HepG2 (cell line): ENCODE measurements around the gene KIF3A. TPM values are rescaled to one million over a fixed set of nuclear protein-coding genes. Genes with fewer than 3 reads are reported as not detected.

Experiments
- ATAC-seq: fragments of 200-7000 bp; cut with Tn5 transposase; 3 replicates; pipeline ENCODE4 v1.9.1; 2020; ENCODE audit warnings: mild to moderate bottlenecking, moderate library complexity
- BruUV-seq: library from RNA; stranded (reverse); fragments of 400-500 nt; replicated peaks from 2 replicates; lab custom pipeline; 2021; lab: Mats Ljungman, UMichigan
- CTCF ChIA-PET: fragments of 300-600 bp; formaldehyde crosslinking; extraction: SDS; loops from one replicate; lab custom pipeline; 2021; ENCODE audit warnings: low total read pairs, inconsistent platforms, low intra/inter-chr PET ratio; lab: Yijun Ruan, JAX
- POLR2A ChIA-PET: fragments of 350-600 bp; sonication (Branson Sonifier 250); formaldehyde crosslinking; loops from one replicate; lab custom pipeline; 2020; ENCODE audit warnings: antibody characterized with exemption, inconsistent platforms; lab: Yijun Ruan, JAX
- DNase-seq: peaks from one replicate; pipeline ENCODE4 v3.0.0-alpha.2; 2015; ENCODE audit warnings: low spot score
- FAIRE-seq: peaks from 3 replicates; lab custom pipeline; 2011; peaks lifted over from hg19 to GRCh38; lab: Jason Lieb, UNC
- H2AFZ ChIP-seq: one replicate; pipeline ENCODE4 v1.6.1; 2011; ENCODE audit warnings: low read length, inconsistent platforms
- H3K27ac ChIP-seq: fragments of 300-600 bp; 3 replicates; pipeline ENCODE4 v1.8.0; 2011; ENCODE audit warnings: mixed run types, mild to moderate bottlenecking, mixed read lengths, low read length, inconsistent platforms; ENCODE audit not compliant: insufficient read depth; ENCODE audit errors: extremely low read length
- H3K27me3 ChIP-seq, 2 experiments: fragments of 200-600 bp in 1 of 2; 2 replicates in 1 of 2; 3 replicates in 1 of 2; pipeline versions ENCODE4 v1.6.0 to v1.8.0; 2011; ENCODE audit warnings: low read length in 2 of 2, mild to moderate bottlenecking in 2 of 2, moderate library complexity in 2 of 2, inconsistent platforms in 1 of 2; ENCODE audit not compliant: insufficient read depth in 2 of 2, control insufficient read depth in 1 of 2
- H3K36me3 ChIP-seq, 2 experiments: fragments of 200-600 bp in 1 of 2; replicated peaks in 1 of 2; 2 replicates in 1 of 2; 3 replicates in 1 of 2; pipeline versions ENCODE4 v1.5.1 to v1.8.0; 2011; ENCODE audit warnings: low read length in 2 of 2, inconsistent platforms in 1 of 2; ENCODE audit not compliant: insufficient read depth in 2 of 2, control insufficient read depth in 1 of 2
- H3K4me1 ChIP-seq: 2 replicates; pipeline ENCODE4 v1.5.1; 2012; ENCODE audit warnings: low read length, inconsistent platforms; ENCODE audit not compliant: insufficient read depth
- H3K4me2 ChIP-seq: 2 replicates; pipeline ENCODE4 v1.6.0; 2011; ENCODE audit warnings: low read depth, low read length, inconsistent platforms
- H3K4me3 ChIP-seq, 3 experiments: fragments of 200-600 bp in 1 of 3; sonication (generic), shearing (Covaris generic) in 1 of 3; replicated peaks in 1 of 3; 2 replicates each; pipeline ENCODE4 v1.5.1; 2011 to 2016; ENCODE audit warnings: low read length in 3 of 3, inconsistent platforms in 2 of 3, low read depth in 2 of 3, mild to moderate bottlenecking in 2 of 3, control low read depth in 1 of 3, mixed read lengths in 1 of 3; ENCODE audit not compliant: insufficient read depth in 1 of 3
- H3K79me2 ChIP-seq: one replicate; pipeline ENCODE4 v1.6.1; 2011; ENCODE audit warnings: low read length, inconsistent platforms; ENCODE audit not compliant: insufficient read depth
- H3K9ac ChIP-seq: 2 replicates; pipeline ENCODE4 v1.6.0; 2011; ENCODE audit warnings: mild to moderate bottlenecking, low read depth, low read length, inconsistent platforms; ENCODE audit not compliant: insufficient read depth
- H3K9me3 ChIP-seq: 2 replicates; pipeline ENCODE4 v1.5.1; 2012; ENCODE audit warnings: mild to moderate bottlenecking, low read length
- H4K20me1 ChIP-seq: 2 replicates; pipeline ENCODE4 v1.6.0; 2011; ENCODE audit warnings: inconsistent platforms, mild to moderate bottlenecking, low read length, moderate library complexity; ENCODE audit not compliant: insufficient read depth
- ATAD3A ChIP-seq: sonication (generic); formaldehyde crosslinking; IDR thresholded peaks from 2 replicates; pipeline ENCODE4 v1.4.0; 2020; ENCODE audit warnings: missing genetic modification reagents
- CREB3 ChIP-seq: sonication (generic); formaldehyde crosslinking; IDR thresholded peaks from 2 replicates; pipeline ENCODE4 v1.5.0; 2020; ENCODE audit warnings: missing genetic modification reagents
- HOXA5 ChIP-seq: sonication (generic); formaldehyde crosslinking; IDR thresholded peaks from 2 replicates; pipeline ENCODE4 v1.4.0; 2020; ENCODE audit warnings: missing genetic modification reagents
- LRRFIP1 ChIP-seq: sonication (generic); formaldehyde crosslinking; conservative IDR thresholded peaks from 2 replicates; pipeline ENCODE4 v1.4.0; 2020; ENCODE audit warnings: missing genetic modification reagents
- NFKB2 ChIP-seq: sonication (generic); formaldehyde crosslinking; IDR thresholded peaks from 2 replicates; pipeline ENCODE4 v1.4.0; 2020; ENCODE audit warnings: missing genetic modification reagents, borderline replicate concordance
- RXRB ChIP-seq: IDR thresholded peaks from 2 replicates; pipeline ENCODE4 v1.6.1; 2016; ENCODE audit warnings: borderline replicate concordance, missing genetic modification reagents, missing compliant biosample characterization
- SMARCC2 ChIP-seq: fragments of 450-650 bp; IDR thresholded peaks from 2 replicates; pipeline ENCODE4 v1.6.1; 2017; ENCODE audit warnings: antibody characterized with exemption, mild to moderate bottlenecking
- SMC3 ChIP-seq: IDR thresholded peaks from 2 replicates; pipeline ENCODE4 v1.6.1; 2011; ENCODE audit warnings: low read length, improper control_type of control experiment
- SMYD3 ChIP-seq: sonication (generic); formaldehyde crosslinking; IDR thresholded peaks from 2 replicates; pipeline ENCODE4 v1.8.1; 2023; ENCODE audit warnings: mild to moderate bottlenecking, missing genetic modification reagents
- SRSF9 ChIP-seq: fragments of 200-400 bp; formaldehyde crosslinking; IDR thresholded peaks from 2 replicates; pipeline ENCODE4 v1.6.1; 2018; ENCODE audit warnings: borderline replicate concordance, mild to moderate bottlenecking, low read depth, low read length; ENCODE audit not compliant: insufficient read depth, poor library complexity, severe bottlenecking
- ZGPAT ChIP-seq: IDR thresholded peaks from 2 replicates; pipeline ENCODE4 v1.6.1; 2016; ENCODE audit warnings: mild to moderate bottlenecking
- ZNF205 ChIP-seq: IDR thresholded peaks from 2 replicates; pipeline ENCODE4 v1.6.1; 2018; ENCODE audit warnings: missing biosample characterization, missing genetic modification reagents
- ZNF547 ChIP-seq: sonication (generic); formaldehyde crosslinking; IDR thresholded peaks from 2 replicates; pipeline ENCODE4 v1.5.1; 2020; ENCODE audit warnings: mild to moderate bottlenecking, missing genetic modification reagents
- ZNF564 ChIP-seq: sonication (generic); formaldehyde crosslinking; IDR thresholded peaks from 2 replicates; pipeline ENCODE4 v1.8.1; 2023; ENCODE audit warnings: mild to moderate bottlenecking, missing genetic modification reagents
- ZSCAN20 ChIP-seq: sonication (generic); formaldehyde crosslinking; IDR thresholded peaks from 2 replicates; pipeline ENCODE4 v1.4.0; 2020; ENCODE audit warnings: missing genetic modification reagents, mild to moderate bottlenecking, borderline replicate concordance
- WGBS: methylation state at CpG from one replicate; pipeline ENCODE4 v1.1.6; 2017; ENCODE audit warnings: low lambda C conversion rate; 5-methylcytosine and 5-hydroxymethylcytosine counted together
- in situ Hi-C: cut with HindIII; loops from 2 replicates; pipeline ENCODE4 v1.10.0; 2017; ENCODE audit warnings: low pct_unique_long_range_greater_than_20kb; ENCODE audit not compliant: extremely low pct_ligation_motif_present
- intact Hi-C: fragments of 100-400 bp; cut with micrococcal nuclease; formaldehyde crosslinking; loops from one replicate; pipeline ENCODE4 v1.10.0; 2022; ENCODE audit not compliant: unreplicated experiment
- polyA plus RNA-seq, 8 experiments: library from polyadenylated mRNA; depleted of rRNA in 3 of 8; stranded (reverse) in 7 of 8; unstranded in 1 of 8; fragments of >200 nt; fragmentation: Illumina TruSeq in 4 of 8; extraction: Trizol in 4 of 8; gene quantifications; 2 replicates each; pipeline versions ENCODE4 v1.2.1 to v1.2.3, GENCODE V29; 2011 to 2016; ENCODE audit warnings: low read depth in 4 of 8, missing spikeins in 1 of 8, mixed read lengths in 1 of 8; ENCODE audit not compliant: insufficient read depth in 1 of 8
- total RNA-seq, 5 experiments: library from RNA; depleted of rRNA; stranded (reverse); fragments of >200 nt; fragmentation: Illumina TruSeq; extraction: Trizol; gene quantifications; 2 replicates each; pipeline ENCODE4 v1.2.3, GENCODE V29; 2016; ENCODE audit warnings: low read depth in 1 of 5

KIF3A gene
- total and polyA plus RNA-seq, 2 of the 13 experiments (the other 11 are each of a cell fraction or from before 2014, with no cell fraction given): 2.3 to 8.4 TPM

- no peaks in the 10 kb centered on the region for H3K4me1 ChIP-seq
- POLR2A ChIA-PET: no interaction called here
- no peaks in the 10 kb centered on the region for H3K79me2 ChIP-seq
- H3K9me3 ChIP-seq: no peaks in the 10 kb centered on the region
- H2AFZ ChIP-seq: no peak overlapping the region
- no peaks in the 10 kb centered on the region for H4K20me1 ChIP-seq
- in situ Hi-C loops: no loop called here
- FAIRE-seq (no peak), ATAC-seq (no peak)
- no peak overlapping the region for H3K4me3 ChIP-seq
- no peak overlapping the region for H3K9ac ChIP-seq
- no peak overlapping the region for H3K27ac ChIP-seq
- no peak for TF ChIP-seq NFKB2
- no peak for TF ChIP-seq ZSCAN20 (CRISPR knock-in tag)
- TF ChIP-seq SRSF9: no peak
- no peak for TF ChIP-seq SMYD3
- no peak for TF ChIP-seq SMARCC2
- no peak for TF ChIP-seq SMC3
- TF ChIP-seq HOXA5 (CRISPR knock-in tag): no peak
- TF ChIP-seq ZNF547: no peak
- no peak for TF ChIP-seq ATAD3A
- no peak for TF ChIP-seq CREB3
- TF ChIP-seq, all 625 proteins: peak for 0
- WGBS: 85% methylated on average over 4 of the region's 4 CpGs
- Histone ChIP-seq H3K36me3 (peaks cover 2 to 3% of the 10 kb centered on the region in 2 experiments; a peak in 1 of 5 replicates), H3K27me3 (no peaks in the 10 kb centered on the region), H3K4me2 (no peak overlapping the region)
- intact Hi-C loops: no loop called here
- BruUV-seq: no TSS peak
- CTCF ChIA-PET: no interaction called here
- DNase-seq: no peak
Observed at GRCh38 chr5:132695956-132696355, 41.4 kb downstream of the KIF3A start.

GRCh38 chr5:132692632-132692967 lies 44.7 kb downstream of the KIF3A start:
- Histone ChIP-seq H2AFZ (no peak overlapping the region), H3K36me3 (no peaks in the 10 kb centered on the region), H3K4me2 (no peak overlapping the region), H3K9me3 (no peaks in the 10 kb centered on the region), H3K27ac (no peak overlapping the region), H3K9ac (no peak overlapping the region), H4K20me1 (no peaks in the 10 kb centered on the region), H3K4me1 (no peaks in the 10 kb centered on the region), H3K27me3 (no peaks in the 10 kb centered on the region), H3K79me2 (no peaks in the 10 kb centered on the region), H3K4me3 (no peak overlapping the region)
- no TSS peak for BruUV-seq
- ChIA-PET POLR2A (no interaction called here), CTCF (no interaction called here)
- no peak for ATAC-seq
- DNase-seq: no peak
- no peak for FAIRE-seq
- in situ Hi-C loops: no loop called here
- intact Hi-C loops: no loop called here
- no peak for TF ChIP-seq ZGPAT (CRISPR knock-in tag)
- TF ChIP-seq ZNF564: no peak
- TF ChIP-seq ZNF205 (CRISPR knock-in tag): no peak
- TF ChIP-seq RXRB (CRISPR knock-in tag): no peak
- no peak for TF ChIP-seq LRRFIP1 (CRISPR knock-in tag)
